HG02763 (cell line): ENCODE results near the gene PCNX1.
"Not testable (repeated sequence)": the region's sequence is repeated elsewhere in the genome, so short reads cannot be mapped to it uniquely, and the experiment has no call there.

Experiments used
- ATAC-seq: cut with Tn5 transposase; IDR thresholded peaks from one replicate; pipeline ENCODE4 v1.9.1; 2021; ENCODE audit warnings: mild to moderate bottlenecking, moderate library complexity; ENCODE audit not compliant: unreplicated experiment

Gene PCNX1

DNA sequence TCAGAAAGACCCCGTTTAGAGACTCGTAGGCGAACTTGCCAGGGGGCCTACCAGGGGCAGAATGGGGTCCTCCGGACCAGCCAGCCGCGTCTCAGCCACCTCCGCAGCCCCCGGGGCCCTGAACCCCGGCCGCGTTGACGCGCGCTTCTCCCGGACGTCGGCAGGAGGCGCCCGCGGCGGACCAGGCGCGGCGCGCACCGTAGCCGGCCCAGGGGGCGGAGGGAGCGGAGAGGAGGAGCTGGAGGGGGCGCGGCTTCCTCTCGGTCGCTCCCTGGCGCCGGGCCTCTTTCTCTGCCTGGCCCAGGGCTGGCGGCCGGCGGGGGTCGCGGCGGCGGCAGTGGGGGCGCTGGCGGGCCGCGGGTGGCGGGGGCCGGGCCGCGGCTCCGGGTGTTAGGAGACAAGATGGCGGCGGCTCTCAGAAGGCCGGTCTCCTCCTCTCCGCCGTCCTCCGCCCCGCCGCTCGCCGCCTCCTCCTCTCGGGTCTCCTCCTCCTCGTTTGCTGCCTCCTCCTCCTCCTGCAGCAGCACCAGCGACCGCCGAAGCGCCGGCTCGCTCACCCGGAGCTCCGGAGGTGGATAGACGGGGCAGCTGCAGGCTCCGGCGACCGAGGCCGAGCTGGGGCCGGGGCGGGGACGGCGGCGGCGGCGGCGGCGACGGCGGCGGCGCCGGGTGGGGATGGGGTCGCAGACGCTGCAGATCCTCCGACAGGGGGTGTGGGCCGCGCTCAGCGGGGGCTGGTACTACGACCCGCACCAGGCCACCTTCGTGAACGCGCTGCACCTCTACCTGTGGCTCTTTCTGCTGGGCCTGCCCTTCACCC is at the start of gene PCNX1:
Gene PCNX1 (plus strand): TSS at position 284 of the 820 bp plus-strand sequence. CDS start 392 bp downstream, at position 676.
- peak; percentile 72 for ATAC-seq

GRCh38 chr14:70857496-70857890 is 49.8 kb upstream of the PCNX1 start:
- ATAC-seq, result no peak

DNA sequence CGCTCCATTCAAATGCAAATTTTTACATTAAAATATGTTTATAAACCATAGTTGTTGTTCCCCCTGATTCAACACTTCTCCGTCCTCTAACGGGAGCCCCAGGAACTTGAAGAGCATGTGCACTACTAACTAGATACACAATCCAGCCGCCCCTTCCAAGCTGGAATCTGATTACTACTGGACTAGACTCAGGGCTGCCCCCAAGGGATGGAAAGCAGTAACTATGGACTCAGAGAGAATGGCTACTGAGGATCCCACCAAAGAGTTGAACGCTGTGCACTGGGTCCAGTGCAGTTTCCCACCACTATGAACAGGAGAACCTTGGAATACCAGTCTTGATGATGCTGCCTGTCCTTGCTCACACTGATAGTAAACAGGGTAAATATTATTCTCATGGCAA is 48.6 kb upstream of the PCNX1 start:
- ATAC-seq, result no peak

DNA sequence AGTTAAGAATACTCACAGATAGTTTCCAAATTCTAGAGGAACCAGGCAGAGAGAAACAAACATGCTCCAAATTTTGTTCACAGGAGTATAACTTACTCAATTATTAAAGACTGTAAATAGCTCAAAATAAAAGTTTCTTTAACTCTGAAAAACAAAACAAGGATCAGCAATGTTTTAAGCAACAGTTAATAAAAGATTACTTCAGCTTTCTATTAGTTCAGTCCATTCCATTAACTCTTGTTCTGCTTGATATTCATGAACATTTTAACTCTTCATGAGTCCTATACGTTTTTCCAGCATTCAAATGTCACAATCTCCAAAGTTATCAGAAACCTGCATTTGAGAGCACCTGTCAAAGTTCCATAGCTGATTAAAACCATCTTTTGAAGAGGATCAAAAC is 40.3 kb upstream of the PCNX1 start:
- ATAC-seq, result not testable (repeated sequence)

DNA sequence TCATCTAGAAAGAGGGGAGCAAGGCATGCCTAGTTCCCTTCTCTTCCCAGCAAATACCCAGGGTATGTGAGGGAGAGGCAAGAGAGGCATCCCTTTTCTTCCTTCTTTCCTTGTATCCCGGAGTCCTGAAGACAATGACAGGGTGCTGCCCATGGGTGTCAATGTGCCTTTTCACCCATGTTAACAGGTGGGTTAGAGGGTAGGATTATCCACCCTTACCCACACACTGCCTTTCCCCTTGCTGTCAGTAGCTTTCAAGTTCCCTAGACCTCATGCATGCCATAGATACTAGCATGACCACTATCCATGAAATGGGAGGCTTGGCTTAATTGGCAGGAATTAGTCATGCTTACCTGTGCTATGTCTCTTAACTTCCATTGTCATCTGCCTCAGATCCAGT is 36.3 kb upstream of the PCNX1 start:
- no peak for ATAC-seq

DNA sequence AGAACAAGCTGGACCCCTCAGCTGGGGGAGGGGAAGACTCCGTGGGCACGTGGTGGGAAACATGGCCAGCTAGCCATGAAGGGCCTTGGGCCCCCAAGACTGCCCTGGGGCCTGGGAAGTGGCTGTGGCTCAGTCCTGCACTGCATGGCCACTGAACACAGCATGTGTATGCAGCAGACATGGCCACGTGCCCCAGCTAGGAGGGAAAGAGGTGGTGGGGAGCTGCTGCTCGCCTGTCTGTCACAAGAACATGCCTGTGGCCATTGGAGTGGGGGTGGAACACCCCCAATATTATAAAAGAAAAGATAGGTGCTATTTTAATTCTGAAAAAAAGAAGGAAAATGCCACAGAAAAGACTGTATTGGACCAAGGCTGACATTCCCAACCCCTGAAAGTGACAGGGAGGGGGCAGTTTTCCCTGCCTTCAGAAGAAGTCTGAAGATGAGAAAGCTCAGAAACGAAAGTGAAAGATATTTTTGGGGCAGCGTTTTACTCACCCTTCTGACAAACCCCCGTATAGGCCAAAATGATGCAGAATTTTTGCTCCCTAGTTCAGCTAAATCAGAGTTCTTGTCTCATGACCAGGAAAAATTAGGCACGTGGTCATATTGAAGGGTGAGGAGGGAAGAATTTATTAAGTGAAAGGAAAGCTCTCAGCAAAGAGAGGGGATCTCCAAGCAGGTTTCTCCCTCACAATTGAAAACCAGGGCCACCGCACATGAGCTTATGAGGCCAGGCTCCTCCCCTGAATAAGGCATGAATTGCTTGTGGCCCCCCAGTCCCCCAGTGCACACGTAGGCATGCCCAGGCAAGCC is 35.2 kb upstream of the PCNX1 start:
- ATAC-seq, result no peak

DNA sequence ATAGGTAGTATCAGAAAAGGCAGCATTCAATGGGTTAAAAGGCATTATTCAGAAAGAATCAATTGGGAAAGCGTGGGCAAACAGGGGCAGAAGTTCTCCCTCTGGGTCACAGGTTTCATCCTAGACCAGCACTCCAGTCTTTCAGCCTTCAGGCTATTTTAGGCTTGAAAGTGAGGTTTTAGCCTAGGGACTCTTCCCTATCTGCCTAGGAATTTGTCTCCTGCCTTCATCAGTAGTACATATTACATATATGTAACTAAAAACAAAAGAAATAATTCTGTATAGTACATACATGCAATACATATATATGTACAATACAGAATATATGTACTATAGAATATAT is 34.6 kb upstream of the PCNX1 start:
- ATAC-seq, result no peak

DNA sequence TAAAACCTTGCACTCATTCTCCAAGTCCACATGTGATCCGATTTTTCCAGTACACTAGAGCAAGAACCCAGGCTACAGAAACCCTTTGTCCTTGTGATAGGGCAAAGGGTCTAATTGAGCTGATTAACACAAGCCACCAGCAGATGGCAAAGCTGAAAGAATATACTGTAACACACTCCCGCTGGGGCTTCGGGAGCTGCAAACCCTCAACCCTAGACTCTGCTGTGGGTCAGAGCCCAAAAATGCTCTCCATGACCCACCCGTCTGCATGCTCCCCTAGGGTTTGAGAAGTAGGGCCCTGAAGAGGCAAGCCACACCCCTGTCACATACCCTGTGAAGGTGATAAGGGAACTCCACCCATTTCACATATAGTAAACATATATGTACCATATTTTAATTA is 33.6 kb upstream of the PCNX1 start:
- no peak for ATAC-seq

DNA sequence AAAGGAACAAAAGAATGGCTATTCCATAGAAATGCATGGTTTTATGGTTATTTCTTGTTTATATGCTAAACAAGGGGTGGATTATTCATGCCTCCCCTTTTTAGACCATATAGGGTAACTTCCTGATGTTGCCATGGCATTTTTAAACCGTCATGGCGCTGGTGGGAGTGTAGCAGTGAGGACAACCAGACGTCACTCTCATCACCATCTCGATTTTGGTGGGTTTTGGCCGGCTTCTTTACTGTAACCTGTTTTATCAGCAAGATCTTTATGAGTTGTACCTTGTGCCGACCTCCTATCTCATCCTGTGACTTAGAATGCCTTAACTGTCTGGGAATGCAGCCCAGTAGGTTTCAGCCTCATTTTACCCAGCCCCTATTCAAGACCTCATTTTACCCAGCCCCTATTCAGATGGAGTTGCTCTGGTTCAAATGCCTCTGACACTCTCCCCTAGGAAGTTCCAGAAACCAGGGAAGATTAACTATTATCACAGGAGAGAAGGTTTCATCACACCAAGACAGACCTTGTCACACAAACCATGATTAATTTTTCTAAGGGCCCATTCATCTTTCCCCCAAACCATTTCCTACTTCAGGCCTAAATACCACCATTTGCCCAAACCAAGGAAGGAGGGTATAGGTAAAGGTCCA is 31.3 kb upstream of the PCNX1 start:
- ATAC-seq, result not testable (repeated sequence)

GRCh38 chr14:70879448-70879847 is 27.8 kb upstream of the PCNX1 start:
- no peak for ATAC-seq

DNA sequence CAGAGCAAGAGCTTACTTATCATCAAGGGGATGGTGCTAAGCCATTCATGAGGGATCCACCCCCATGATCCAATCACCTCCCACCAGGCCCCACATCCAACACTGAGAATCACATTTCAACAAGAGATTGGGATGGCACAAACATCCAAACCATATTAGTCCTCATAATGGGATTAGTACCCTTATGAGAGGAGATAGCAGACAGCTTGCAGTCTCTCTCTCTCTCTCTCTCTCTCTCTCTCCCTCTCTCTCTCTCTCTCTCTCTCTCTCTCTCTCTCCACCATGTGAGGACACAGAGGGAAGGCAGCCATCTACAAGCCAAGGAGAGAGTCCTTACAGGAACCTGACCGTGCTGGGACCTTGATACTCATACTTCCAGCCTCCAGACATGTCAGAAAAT is 26.4 kb upstream of the PCNX1 start:
- not testable (repeated sequence) for ATAC-seq

DNA sequence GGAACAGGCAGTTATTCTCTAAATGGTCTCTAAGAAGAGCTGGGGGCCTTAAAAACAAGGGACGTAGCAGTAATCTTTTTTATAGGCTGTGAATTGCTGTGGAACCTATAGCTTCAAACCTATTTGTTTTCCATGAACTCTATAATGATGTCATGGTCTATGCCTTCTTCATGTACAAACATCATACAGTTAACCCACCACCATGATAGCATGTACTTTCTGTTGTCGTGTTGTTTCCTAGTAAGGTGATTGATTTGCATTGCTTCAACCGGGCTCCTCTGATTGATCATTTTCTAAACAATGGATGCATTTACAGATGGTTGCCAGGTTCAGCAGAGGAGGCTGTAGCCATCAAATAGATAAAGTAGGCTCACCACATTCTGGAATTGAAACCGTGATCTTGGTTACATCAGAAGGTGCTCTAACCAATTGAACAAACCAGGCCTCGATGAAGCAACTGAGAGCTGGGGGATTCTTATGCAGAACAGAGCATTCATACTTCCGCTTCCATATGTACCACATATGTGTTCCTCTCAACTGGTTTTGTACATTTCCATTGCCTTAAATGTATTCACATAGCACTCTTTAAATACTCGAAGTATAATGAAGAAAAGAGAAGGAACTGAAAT is 25.6 kb upstream of the PCNX1 start:
- peak; percentile 34 for ATAC-seq

GRCh38 chr14:70882776-70883492 is 24.3 kb upstream of the PCNX1 start:
- ATAC-seq, result no peak

DNA sequence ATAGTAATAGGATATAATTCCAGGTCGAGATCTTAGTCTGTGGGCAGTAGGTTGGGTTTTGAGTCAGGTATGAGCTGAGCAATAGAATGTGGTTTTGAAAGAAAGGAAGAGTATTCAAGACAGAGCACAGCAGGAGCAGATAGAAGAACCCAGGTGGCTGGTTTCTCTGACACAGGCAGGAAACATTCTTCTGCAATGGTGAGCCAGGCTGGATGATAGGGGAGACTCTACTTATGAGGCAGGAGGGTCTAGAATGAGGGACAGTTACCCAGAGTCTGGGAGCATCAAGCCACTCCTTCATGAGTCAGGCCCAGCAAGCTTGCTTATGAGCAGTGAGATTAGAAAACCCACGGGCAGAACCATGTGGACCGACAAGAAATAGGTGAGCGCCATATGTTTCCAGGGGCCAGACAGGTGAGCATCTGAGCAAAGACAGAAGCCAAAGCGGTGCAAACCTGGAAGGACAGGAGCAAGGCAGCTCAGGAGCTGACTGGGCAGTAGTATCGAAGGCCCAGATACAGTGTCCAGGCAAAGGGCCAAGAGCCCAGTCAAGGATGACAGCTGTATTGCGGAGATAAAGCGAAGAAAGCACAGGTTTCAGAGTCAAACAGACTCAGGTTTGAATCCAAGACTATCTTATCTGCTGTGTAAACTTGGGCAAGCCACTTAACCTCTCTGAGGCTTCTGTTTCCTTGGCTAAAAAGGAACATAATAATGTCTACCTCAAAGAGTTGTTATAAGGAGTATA is 22.5 kb upstream of the PCNX1 start:
- no peak for ATAC-seq

DNA sequence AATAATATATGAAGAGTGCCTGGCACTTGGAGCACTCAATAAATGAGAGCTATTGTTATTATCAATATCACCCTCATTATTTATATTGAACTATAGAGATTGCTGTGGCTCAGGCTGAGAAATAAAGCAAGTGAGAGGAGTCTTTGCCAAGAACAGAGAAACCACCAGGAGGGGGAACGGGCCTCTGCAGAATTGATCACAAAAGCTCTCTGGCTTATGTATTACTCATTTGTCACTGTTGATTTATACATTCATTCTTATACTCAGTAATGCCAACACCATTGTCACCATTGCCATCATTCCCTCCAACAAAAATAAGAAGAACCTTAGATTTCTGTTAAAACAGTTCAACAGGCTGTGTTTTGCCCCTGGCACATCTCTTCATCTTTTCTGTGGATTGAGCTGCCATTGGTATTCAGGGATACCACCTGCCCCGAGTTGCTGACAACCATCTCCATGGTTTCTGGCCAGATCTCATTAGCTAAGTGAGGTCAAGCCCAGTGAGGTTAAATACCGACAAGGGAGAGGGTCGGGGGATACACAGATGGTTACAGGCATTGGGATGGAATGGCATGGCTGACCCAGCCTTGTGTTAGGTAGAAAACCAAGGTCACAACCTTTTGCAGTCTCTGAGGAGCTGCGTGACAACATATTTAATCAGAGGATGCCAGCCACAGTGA is 21.8 kb upstream of the PCNX1 start:
- ATAC-seq, result no peak

GRCh38 chr14:70886421-70887206 is 20.6 kb upstream of the PCNX1 start:
- ATAC-seq, result peak; percentile 36

- no peak for ATAC-seq
Observed at GRCh38 chr14:70887207-70887681, 20.0 kb upstream of the PCNX1 start.

DNA sequence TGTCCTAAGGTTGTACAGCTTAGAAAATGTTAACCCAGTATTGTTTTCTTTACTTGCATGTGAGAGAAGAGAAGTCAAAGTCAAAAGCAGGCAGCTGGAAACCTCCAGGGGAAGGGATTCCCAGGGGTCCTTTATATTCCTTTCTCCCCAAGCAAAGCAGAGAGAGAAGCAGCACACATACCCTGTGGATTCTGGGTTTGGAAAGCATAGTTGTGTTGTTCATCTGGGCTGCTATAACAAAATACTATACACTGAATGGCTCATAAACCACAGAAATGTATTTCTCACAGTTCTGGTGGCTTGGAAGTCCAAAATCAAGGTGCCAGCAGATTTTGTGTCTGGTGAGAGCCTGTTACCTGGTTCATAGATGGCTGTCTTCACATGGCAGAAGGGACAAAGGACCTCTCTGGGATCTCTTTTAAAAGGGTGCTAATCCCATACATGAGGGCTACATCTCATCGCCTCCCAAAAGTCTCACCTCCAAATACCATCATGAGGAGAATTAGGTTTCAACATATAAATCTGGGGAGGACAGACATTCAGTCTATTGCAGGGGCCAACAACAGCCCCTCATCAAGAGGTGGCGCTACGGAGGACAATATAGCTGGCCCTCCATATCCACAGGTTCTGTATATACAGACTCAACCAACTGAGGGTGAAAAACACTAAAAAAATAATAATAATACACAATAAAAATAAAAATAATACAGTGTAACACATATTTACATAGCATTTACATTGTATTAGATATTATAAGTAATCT is 19.3 kb upstream of the PCNX1 start:
- ATAC-seq, result no peak
